ENCODE data around the gene KLHDC7B. TPM values are rescaled to one million over a fixed set of nuclear protein-coding genes. Genes with fewer than 3 reads are reported as not detected.

KLHDC7B gene
- 1 to 10 TPM; 1.5 to 5.8 (median 4.4) TPM for polyA plus RNA-seq (ENCODE audit: low read depth in 6 of 6)

GRCh38 chr22:50545522-50546325 lies at the start of gene KLHDC7B:
TSS of gene KLHDC7B (plus strand) at chr22:50545899. CDS start at chr22:50546244, 345 bp downstream.
- no peaks in the 10 kb centered on the region for H3K36me3 Mint-ChIP-seq
- DNase-seq (no peak), ATAC-seq (ENCODE audit: low read depth in 2 of 2) (no peak)
- peak within 1 kb of the TSS in 7 of 8 donors; percentile 27 to 74 (median 61) for H3K4me3 Mint-ChIP-seq
- peak within 1 kb of the TSS; percentile 72 to 97 (median 78) for H3K27ac Mint-ChIP-seq
- H3K4me1 Mint-ChIP-seq, result peaks cover 18 to 47% (median 35%) of the 10 kb centered on the region in 3 donors
- H3K9me3 Mint-ChIP-seq, result no peaks in the 10 kb centered on the region
- H3K27me3 Mint-ChIP-seq, result peaks cover 0 to 2% (median 0%) of the 10 kb centered on the region in 3 donors

GRCh38 chr22:50497093-50497492 lies 48.6 kb upstream of the KLHDC7B start:
- Mint-ChIP-seq H3K36me3 (no peaks in the 10 kb centered on the region), H3K9me3 (no peaks in the 10 kb centered on the region), H3K4me3 (no peak overlapping the region), H3K27ac (peak overlapping the region in 1 of 6 donors; percentile 13), H3K27me3 (no peaks in the 10 kb centered on the region), H3K4me1 (peaks cover 7 to 10% (median 8%) of the 10 kb centered on the region in 3 donors)
- ATAC-seq (ENCODE audit: low read depth in 2 of 2) (no peak), DNase-seq (no peak)

GRCh38 chr22:50498322-50498890 lies 47.3 kb upstream of the KLHDC7B start:
- peaks cover 7 to 10% (median 8%) of the 10 kb centered on the region in 3 donors for H3K4me1 Mint-ChIP-seq
- ATAC-seq (ENCODE audit: low read depth in 2 of 2), result peak; percentile 92 to 96

GRCh38 chr22:50500452-50500851 lies 45.2 kb upstream of the KLHDC7B start:
- Mint-ChIP-seq H3K4me3 (peak overlapping the region in 1 of 8 donors; percentile 16), H3K9me3 (no peaks in the 10 kb centered on the region), H3K4me1 (peaks cover 7 to 10% (median 8%) of the 10 kb centered on the region in 3 donors), H3K27me3 (no peaks in the 10 kb centered on the region), H3K36me3 (no peaks in the 10 kb centered on the region), H3K27ac (no peak overlapping the region)
- ATAC-seq (ENCODE audit: low read depth in 2 of 2), result no peak
- no peak for DNase-seq

More at GRCh38 chr22:50498322-50498890, 47.3 kb upstream of the KLHDC7B start:
- no peaks in the 10 kb centered on the region for H3K27me3 Mint-ChIP-seq
- H3K27ac Mint-ChIP-seq, result peak overlapping the region in 2 of 6 donors; percentile 42 to 73
- no peaks in the 10 kb centered on the region for H3K9me3 Mint-ChIP-seq
- H3K36me3 Mint-ChIP-seq, result no peaks in the 10 kb centered on the region
- H3K4me3 Mint-ChIP-seq, result no peak overlapping the region
- peak; percentile 61 for DNase-seq

GRCh38 chr22:50502096-50502495 lies 43.6 kb upstream of the KLHDC7B start:
- Mint-ChIP-seq H3K27me3 (no peaks in the 10 kb centered on the region), H3K4me3 (peak overlapping the region in 2 of 8 donors; percentile 53 to 63), H3K4me1 (peaks cover 9 to 13% (median 10%) of the 10 kb centered on the region in 3 donors), H3K9me3 (no peaks in the 10 kb centered on the region), H3K36me3 (no peaks in the 10 kb centered on the region), H3K27ac (no peak overlapping the region)
- DNase-seq (no peak), ATAC-seq (ENCODE audit: low read depth in 2 of 2) (no peak)

- Mint-ChIP-seq H3K4me3 (no peak overlapping the region), H3K9me3 (no peaks in the 10 kb centered on the region), H3K27me3 (no peaks in the 10 kb centered on the region), H3K36me3 (no peaks in the 10 kb centered on the region), H3K27ac (no peak overlapping the region), H3K4me1 (peaks cover 10 to 16% (median 11%) of the 10 kb centered on the region in 3 donors)
- no peak for ATAC-seq (ENCODE audit: low read depth in 2 of 2)
- DNase-seq, result no peak
Measured at GRCh38 chr22:50502628-50503474, 42.8 kb upstream of the KLHDC7B start.

GRCh38 chr22:50503475-50504145 lies 42.1 kb upstream of the KLHDC7B start:
- Mint-ChIP-seq H3K27me3 (no peaks in the 10 kb centered on the region), H3K27ac (no peak overlapping the region), H3K4me1 (peaks cover 9 to 11% (median 11%) of the 10 kb centered on the region in 3 donors), H3K4me3 (no peak overlapping the region), H3K36me3 (no peaks in the 10 kb centered on the region), H3K9me3 (no peaks in the 10 kb centered on the region)
- DNase-seq (no peak), ATAC-seq (ENCODE audit: low read depth in 2 of 2) (no peak)

- H3K4me1 Mint-ChIP-seq, result peaks cover 18% of the 10 kb centered on the region in 3 donors
- no peak overlapping the region for H3K27ac Mint-ChIP-seq
- DNase-seq (no peak), ATAC-seq (ENCODE audit: low read depth in 2 of 2) (no peak)
- H3K4me3 Mint-ChIP-seq, result no peak overlapping the region
- no peaks in the 10 kb centered on the region for H3K9me3 Mint-ChIP-seq
- no peaks in the 10 kb centered on the region for H3K36me3 Mint-ChIP-seq
- H3K27me3 Mint-ChIP-seq, result no peaks in the 10 kb centered on the region
Measured at GRCh38 chr22:50504369-50505211, 41.1 kb upstream of the KLHDC7B start.

GRCh38 chr22:50505276-50505775 lies 40.4 kb upstream of the KLHDC7B start:
- ATAC-seq (ENCODE audit: low read depth in 2 of 2) (no peak), DNase-seq (no peak)
- no peak overlapping the region for H3K27ac Mint-ChIP-seq
- H3K27me3 Mint-ChIP-seq, result no peaks in the 10 kb centered on the region
- no peaks in the 10 kb centered on the region for H3K36me3 Mint-ChIP-seq
- peaks cover 18 to 20% (median 19%) of the 10 kb centered on the region in 3 donors for H3K4me1 Mint-ChIP-seq
- peak overlapping the region in 4 of 8 donors; percentile 12 to 96 (median 22) for H3K4me3 Mint-ChIP-seq
- H3K9me3 Mint-ChIP-seq, result no peaks in the 10 kb centered on the region

- H3K36me3 Mint-ChIP-seq, result no peaks in the 10 kb centered on the region
- peaks cover 18 to 20% (median 19%) of the 10 kb centered on the region in 3 donors for H3K4me1 Mint-ChIP-seq
- peak overlapping the region in 2 of 6 donors; percentile 51 to 57 for H3K27ac Mint-ChIP-seq
- no peaks in the 10 kb centered on the region for H3K27me3 Mint-ChIP-seq
- DNase-seq, result no peak
- peak overlapping the region in 7 of 8 donors; percentile 73 to 98 (median 96) for H3K4me3 Mint-ChIP-seq
- H3K9me3 Mint-ChIP-seq, result no peaks in the 10 kb centered on the region
- no peak for ATAC-seq (ENCODE audit: low read depth in 2 of 2)
Measured at GRCh38 chr22:50505776-50506610, 39.7 kb upstream of the KLHDC7B start.

GRCh38 chr22:50506611-50507420 lies 38.9 kb upstream of the KLHDC7B start:
- H3K36me3 Mint-ChIP-seq, result no peaks in the 10 kb centered on the region
- no peaks in the 10 kb centered on the region for H3K9me3 Mint-ChIP-seq
- peak overlapping the region; percentile 92 to 99 (median 96) for H3K27ac Mint-ChIP-seq
- DNase-seq, result no peak
- H3K4me1 Mint-ChIP-seq, result peaks cover 18 to 20% (median 19%) of the 10 kb centered on the region in 3 donors
- no peak for ATAC-seq (ENCODE audit: low read depth in 2 of 2)
- peak overlapping the region; percentile 95 to 98 (median 96) for H3K4me3 Mint-ChIP-seq
- H3K27me3 Mint-ChIP-seq, result no peaks in the 10 kb centered on the region

All from naive B cell (primary cell).